NCI-H524 treated with DMSO at 0.1 percent for 48 hours (cell line): ENCODE measurements around the gene SELENOV.

Experiments
- DNase-seq: peaks from one replicate; lab custom pipeline; 2025; lab: John Stamatoyannopoulos, UW

Gene SELENOV

DNA sequence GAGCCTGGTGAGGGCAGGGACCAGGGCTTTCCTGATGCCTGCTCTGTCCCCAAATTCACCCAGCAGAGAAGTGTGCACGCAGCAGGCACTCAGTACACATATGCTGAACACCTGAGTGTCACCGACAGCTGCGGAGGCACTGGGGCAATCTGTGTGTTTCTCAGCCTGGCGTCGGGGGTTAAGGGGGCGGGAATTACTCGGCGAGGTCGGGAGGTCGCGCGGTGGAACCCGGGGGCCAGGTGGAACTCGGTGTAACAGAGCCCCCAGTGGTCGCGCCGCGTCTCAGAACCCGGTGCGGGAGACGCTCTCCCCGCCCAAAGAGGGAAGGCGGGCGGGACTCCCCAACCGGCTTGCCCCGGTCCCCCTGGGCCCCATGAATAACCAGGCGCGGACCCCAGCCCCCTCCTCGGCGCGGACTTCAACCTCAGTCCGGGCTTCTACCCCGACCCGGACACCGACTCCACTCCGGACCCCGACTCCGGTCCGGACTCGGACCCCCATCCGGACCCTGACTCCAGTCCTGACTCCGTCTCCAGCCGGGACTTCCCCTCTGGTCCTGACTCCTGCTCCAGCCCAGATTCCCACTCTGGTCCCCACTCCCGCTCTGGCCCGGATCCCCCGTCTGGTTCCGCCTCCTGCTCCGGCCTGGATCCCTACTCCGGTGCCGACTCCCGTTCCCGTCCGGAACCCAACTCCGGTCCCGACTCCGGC, at the start of gene SELENOV:
TSS of gene SELENOV (plus strand) at position 300 of the 711 bp plus-strand sequence. CDS start at position 374, 74 bp downstream.
- peak; percentile 26 for DNase-seq

DNA sequence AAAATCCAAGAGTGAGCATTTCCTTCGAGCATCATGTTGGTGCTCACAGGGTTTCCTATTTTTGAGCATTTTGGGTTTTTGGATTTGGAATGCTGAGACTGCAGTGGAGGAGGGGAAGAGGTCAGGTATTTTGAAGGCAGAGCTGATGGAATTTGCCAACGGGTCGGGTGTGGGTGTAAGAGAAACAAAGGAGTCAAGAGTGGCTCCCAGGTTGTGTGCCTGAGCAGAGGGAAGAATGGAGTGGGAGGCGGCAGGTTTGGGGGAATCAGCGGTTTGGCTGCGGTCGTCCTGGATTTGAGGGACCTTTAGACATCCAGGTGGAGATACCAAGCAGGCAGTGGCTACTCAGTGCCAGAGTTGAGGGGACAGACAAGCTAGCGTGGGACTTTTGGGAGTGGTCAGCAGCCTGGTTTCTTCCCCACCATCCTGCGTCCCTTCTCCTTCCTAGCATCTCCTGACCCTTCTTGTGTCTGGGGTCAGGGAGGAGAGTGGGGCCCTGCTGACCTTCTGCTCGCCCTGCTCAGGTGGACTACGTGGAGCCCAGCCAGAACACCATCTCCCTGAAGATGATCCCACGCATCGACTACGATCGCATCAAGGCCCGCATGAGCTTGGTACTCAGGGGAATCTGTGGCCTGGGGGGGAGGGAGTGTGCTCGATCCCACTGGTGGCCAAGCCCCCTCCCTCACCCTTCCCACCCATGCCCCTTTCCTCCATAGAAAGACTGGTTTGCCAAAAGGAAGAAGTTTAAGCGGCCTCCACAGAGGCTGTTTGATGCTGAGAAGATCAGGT, 48.8 kb upstream of the SELENOV start:
- no peak for DNase-seq

DNA sequence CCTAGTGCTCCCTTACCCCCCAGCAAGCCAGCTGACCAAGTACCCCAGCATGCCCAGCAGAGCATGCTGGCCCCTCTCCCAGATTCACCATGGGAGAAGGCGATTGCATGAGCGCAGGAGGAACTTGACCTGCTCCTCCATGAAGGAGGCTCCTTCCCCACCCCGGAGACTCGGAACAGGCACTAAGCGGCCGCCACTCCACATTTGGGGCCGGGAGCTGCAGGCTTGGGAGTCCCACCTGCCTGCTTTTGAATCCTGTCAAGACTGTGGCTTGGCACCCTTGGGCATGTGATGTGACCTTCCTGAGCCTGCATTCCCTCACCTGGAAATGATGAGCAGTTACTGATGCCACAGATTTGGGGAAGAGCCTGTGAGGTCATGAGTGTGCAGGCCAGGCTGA, 47.0 kb upstream of the SELENOV start:
- no peak for DNase-seq

- DNase-seq = no peak
These were observed 45.9 kb upstream of the SELENOV start for GRCh38 chr19:39469036-39469435.

DNA sequence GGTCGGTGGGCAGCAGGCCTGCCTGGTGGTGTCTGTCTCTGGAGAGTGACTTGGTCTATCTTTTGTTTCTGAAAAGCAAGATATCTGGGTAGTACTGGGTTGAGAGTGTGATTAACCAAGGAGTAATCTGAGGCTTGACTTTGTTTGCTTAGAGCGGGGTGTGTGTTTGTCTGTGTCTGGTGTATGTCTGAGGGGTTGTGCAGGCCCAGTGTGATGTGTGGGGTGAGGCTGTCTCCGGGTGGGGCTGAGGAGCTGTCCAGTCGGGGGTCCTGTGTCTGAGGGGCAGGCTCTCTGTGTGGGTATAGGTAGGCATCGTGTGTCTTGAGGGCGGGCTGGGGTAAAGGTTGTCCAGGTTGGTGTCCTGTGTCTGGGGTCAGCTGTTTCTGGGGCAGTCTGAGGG, 45.4 kb upstream of the SELENOV start:
- DNase-seq = no peak

DNA sequence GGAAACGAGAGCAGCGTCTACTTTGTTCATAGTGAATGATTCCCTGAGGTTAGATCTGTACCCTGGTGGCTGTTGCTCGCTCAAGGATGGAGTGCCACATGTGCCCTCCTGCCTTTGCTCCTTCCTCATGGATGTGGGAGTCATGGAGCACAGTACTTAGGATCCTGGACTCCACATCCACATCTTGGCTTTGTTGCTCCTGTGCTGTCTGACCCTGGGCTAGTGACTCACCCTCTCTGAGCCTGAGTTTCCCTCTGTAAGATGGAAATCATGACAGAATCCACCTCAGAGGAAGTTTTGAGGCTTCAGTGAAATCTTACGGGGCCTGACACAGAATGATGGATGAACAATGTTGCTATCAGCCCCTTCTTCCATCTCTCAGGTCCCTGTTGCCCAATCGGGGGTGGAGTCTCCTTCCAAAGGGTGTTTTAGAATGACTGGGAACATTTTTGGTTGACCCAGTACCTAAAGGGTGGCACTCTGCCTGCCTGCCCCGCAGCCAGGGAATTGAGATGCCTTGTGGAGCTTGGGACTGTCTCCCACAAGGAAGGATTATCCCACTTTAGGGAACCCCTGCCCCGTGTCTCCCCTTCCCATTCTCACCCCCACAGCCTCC, 44.1 kb upstream of the SELENOV start:
- DNase-seq = no peak

DNA sequence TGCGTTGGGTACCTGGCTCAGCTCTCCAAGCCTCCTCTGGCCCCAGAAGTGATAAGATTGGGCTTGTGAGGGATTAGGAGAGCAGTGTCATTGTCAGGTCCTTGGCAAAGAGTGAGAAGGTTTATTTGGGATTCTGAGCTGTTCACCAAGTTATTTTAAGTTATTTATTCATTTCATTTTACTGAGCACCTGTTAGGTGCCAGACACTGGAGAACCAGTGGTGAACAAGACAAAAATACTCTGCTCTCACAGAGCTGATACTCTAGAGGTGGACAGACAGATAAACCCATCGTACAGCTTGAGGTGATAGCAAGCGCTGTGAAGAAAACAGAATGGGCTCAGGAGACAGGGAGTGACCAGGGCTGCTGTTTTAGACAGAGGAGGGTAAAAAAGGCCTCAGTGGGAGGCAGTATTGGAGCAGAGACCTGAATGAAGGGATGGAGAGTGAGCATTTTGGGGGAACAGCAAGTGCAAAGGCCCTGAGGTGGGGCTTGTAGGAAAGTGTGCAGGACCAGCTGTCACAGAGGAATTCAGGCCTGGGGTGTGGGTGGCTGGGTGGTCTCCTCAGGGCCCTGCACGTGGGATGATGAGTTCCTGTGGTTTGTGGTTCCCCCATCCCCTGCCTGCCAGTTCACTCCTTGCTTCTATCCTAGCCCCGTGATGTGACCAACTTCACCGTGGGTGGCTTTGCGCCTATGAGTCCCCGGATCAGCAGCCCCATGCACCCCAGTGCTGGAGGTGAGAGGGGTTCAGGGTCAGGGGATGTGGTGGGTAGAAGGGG, 43.0 kb upstream of the SELENOV start:
- DNase-seq = no peak

GRCh38 chr19:39472746-39473442, 42.0 kb upstream of the SELENOV start:
- no peak for DNase-seq

- no peak for DNase-seq
These were observed 41.4 kb upstream of the SELENOV start for GRCh38 chr19:39473443-39473960.

GRCh38 chr19:39474139-39474620, 40.8 kb upstream of the SELENOV start:
- DNase-seq = no peak

DNA sequence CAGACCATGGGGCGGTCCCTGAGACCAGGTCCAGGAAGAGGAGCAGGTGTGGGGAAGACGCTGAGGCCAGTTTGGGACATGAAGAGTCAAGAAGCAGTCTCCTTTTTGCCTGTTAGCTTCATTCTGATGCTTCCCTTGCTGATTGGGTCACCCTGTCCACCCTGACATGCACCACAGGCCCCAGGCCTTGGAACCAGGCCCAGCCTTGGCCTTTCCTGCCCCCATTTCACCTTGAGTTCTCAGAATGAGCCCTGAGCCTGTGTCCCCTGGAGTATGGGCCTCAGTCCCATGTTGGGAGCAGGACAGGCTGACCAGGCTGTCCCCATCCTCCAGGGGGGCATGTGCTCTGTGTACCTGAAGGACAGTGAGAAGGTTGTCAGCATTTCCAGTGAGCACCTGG, 39.2 kb upstream of the SELENOV start:
- DNase-seq = no peak

- DNase-seq = peak; percentile 63
These were observed 35.6 kb upstream of the SELENOV start for GRCh38 chr19:39479319-39479801.

DNA sequence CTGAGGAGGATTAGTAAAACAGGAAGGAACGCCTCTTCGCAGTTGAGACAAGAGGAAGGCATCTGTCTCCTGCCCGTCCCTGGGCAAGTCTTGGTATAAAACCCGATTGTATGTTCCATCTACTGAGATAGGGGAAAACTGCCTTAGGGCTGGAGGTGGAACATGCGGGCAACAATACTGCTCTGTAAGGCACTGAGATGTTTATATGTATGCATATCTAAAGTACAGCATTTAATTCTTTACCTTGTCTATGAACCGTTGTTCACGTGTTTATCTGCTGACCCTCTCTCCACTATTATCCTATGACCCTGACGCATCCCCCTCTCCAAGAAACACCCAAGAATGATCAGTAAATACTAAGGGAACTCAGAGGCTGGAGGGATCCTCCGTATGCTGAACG, 35.0 kb upstream of the SELENOV start:
- DNase-seq = peak; percentile 63

- peak; percentile 83 for DNase-seq
These were observed 34.4 kb upstream of the SELENOV start, which contains the start of gene TIMM50 for GRCh38 chr19:39480337-39481228. Gene TIMM50, plus strand, starts transcription at chr19:39480838. Its CDS starts 16 bp downstream, at chr19:39480854.

- DNase-seq = no peak
These were observed 33.8 kb upstream of the SELENOV start for GRCh38 chr19:39481229-39481545.

GRCh38 chr19:39481676-39482075, 33.3 kb upstream of the SELENOV start:
- no peak for DNase-seq

DNA sequence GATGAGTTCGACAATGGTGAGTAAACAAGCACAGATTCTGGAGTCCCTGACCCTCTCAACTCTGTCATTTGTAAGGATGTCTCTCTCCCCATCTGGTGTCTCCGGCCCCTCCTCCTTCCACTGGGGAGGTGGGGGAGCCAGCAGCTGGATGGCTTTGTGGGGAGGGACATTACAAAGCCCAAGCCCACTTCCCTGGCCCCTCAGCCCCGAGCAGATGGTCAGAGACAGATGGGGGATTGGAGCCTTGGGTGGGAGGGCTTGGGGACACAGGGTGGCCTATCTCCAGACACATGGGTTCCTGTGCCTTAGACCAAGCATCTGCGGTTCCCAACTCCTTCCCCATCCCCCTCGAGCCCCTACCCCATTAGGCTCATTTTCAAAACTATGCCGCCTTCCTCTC, 31.8 kb upstream of the SELENOV start:
- DNase-seq = peak; percentile 96

GRCh38 chr19:39489756-39490155, 25.2 kb upstream of the SELENOV start:
- no peak for DNase-seq

DNA sequence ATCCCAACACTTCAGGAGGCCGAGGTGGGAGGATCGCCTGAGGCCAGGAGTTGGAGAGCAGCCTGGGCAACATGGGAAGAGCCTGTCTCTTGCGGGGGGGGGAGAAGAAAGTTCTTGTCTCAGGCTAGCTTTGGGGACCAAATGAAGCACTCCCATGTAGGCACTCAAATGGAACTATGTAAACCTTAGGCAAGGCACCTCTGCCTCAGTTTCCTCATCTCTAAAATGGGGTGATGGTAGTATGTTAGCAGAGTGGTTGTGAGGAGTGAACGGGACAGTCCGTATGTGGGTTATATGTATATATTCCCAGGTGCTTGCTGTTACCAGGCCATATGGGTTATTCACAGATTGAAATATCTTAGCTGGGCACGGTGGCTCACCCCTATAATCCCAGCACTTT, 22.7 kb upstream of the SELENOV start:
- DNase-seq = no peak

- no peak for DNase-seq
These were observed 22.2 kb upstream of the SELENOV start for GRCh38 chr19:39492788-39493187.
